ENCODE results near the gene KRT71.
"Not testable (repeated sequence)": the region's sequence is repeated elsewhere in the genome, so short reads cannot be mapped to it uniquely, and the experiment has no call there.

Gene KRT71

DNA sequence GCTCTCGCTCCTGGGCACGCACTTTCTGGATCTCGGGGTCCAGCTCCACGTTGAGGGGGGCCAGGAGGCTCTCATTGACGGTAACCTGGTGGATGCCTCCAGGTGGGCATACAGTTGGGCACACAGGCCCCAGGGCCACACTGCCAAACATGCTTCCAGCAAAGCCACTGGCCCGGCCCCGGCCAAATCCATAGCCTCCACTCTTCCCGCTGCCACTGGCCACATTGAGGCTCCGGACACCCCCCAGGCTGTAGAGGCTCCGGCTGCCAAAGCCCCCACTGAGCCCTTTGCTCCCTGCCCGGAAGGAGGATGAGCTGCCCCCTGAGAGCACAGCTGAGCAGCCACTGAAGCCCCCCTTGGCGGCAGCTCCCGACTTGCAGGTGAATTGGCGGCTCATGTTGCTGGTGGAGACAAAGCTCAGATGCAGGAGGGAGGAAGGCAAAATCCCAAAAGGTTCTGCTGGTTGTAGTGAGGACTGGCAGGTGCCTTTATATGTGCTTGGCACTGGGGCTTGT lies at the start of gene KRT71:
Gene KRT71, minus strand, starts transcription at position 465 of the 515 bp plus-strand sequence. Its CDS starts 68 bp downstream, at position 397.
- no peak for DNase-seq

DNA sequence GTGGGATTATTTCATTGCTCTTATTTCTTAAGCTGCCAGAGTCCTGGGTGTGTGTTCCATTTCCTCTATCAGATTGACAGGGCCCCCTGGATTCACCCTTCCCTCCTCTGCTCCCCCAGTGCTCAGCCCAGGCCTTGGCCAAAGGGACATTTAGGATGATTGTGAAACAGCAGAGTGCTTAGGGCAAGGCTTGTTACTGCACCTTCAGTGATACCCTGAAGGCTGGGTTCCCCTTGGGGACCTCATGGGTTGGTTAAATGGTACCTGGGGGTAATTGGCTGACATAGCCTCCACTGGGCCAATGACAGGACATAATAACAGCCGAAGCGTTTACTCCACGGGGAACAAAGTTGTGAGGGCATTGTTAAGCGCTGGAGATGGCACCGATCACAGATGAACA lies 49.6 kb upstream of the KRT71 start:
- no peak for DNase-seq

GRCh38 chr12:52601671-52602070 lies 48.7 kb upstream of the KRT71 start:
- no peak for DNase-seq

- no peak for DNase-seq
Observed at GRCh38 chr12:52600941-52601481, 48.1 kb upstream of the KRT71 start, which contains the start of gene KRT72. TSS of gene KRT72 (minus strand) at chr12:52601463. CDS start at chr12:52601452, 11 bp downstream.

DNA sequence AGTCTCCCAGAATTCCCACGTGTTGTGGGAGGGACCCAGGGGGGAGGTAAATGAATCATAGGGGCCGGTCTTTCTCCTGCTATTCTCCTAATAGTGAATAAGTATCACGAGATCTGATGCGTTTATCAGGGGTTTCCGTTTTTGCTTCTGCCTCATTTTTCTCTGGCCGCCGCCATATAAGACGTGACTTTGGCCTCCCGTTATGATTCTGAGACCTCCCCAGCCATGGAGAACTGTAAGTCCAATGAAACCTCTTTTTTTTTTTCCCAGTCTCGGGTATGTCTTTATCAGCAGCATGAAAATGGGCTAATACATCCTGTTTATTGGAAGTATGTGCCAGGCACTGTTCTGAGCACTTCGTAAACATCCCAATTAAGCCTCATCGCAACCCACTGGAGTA lies 47.5 kb upstream of the KRT71 start:
- no peak for DNase-seq

- no peak for DNase-seq
Observed at GRCh38 chr12:52600071-52600470, 47.1 kb upstream of the KRT71 start.

DNA sequence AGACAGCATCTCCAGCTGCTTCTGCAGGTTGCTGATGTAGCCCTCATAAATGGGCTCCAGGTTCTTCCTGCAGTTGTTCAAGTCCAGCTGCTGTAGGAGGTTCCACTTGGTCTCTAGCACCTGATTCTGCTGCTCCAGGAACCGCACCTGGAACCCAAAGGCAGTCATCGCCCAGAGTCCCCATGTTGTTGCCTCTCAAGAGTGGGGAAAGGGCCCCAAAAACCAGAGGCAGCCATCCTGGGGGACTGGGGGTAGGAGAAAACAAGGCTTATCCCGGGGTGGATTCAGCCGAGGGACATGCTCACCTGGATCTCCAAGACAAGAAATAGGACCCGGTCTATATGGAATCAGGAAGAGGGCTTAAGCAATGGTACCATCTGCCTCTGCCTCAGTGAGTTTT lies 46.0 kb upstream of the KRT71 start:
- DNase-seq = no peak

DNA sequence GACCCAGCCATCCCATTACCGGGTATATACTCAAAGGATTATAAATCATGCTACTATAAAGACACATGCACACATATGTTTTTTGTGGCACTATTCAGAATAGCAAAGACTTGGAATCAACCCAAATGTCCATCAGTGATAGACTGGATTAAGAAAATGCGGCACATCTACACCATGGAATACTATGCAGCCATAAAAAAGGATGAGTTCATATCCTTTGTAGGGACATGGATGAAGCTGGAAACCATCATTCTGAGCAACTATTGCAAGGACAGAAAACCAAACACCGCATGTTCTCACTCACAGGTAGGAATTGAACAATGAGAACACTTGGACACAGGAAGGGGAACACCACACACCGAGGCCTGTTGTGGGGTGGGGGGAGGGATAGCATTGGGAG lies 41.3 kb upstream of the KRT71 start:
- not testable (repeated sequence) for DNase-seq

DNA sequence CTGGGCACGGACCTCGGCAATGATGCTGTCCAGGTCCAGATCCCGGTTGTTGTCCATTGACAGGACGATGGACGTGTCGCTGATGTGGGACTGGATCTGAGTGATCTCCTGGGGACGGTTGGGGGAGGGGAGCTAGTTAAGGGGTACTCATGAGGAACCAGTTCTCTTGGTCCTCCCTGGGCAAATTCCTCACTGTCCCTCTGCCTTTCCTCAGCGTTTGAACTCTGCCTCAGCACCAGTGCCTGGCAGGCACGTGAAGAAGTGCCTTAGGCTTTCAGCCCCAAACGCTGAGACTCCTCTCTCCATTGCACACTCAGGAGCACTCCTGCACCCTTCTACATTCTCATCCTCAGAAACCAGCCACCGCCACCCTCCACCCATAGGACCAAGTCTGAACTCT lies 38.6 kb upstream of the KRT71 start:
- DNase-seq = no peak

DNA sequence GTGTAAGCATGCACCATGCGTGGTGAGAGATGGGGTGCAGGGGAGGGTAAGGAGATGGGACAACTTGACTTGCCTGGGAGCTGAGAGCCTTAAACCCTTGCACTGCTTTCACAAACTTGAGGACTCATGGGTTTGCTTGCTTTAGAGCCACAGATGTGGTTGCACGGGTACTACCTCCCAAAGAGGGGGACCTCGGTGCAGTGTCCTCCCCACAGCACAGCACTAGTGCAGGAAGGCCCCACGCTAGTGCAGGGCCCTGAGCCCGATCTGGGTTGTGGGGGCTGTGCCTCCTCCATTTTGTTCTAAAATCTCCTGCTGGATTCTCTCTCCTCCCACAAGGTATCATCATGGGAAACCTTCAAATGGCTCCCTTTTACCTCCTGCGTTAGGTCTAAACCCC lies 37.1 kb upstream of the KRT71 start:
- no peak for DNase-seq

- no peak for DNase-seq
Observed at GRCh38 chr12:52587563-52587962, 34.6 kb upstream of the KRT71 start.

DNA sequence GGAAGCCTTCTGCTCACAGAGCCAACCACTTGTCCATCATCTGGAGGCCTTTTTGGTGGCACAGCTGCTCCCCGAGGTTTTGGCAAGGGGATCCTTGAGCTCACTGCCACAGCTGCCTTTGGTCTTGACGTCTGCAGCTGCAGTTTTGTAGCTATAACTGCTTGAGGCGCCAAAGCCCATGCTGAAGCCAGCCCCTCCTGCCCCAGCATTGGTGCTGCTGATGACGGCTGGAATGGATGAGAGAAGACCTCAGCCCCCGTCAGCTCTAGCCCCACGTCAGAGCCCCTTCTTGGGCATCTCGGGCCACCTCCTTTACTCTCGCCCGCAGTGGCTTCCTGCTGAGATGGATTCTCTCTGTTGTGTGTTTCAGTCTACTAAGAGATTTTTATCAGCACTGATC lies 33.0 kb upstream of the KRT71 start:
- no peak for DNase-seq

DNA sequence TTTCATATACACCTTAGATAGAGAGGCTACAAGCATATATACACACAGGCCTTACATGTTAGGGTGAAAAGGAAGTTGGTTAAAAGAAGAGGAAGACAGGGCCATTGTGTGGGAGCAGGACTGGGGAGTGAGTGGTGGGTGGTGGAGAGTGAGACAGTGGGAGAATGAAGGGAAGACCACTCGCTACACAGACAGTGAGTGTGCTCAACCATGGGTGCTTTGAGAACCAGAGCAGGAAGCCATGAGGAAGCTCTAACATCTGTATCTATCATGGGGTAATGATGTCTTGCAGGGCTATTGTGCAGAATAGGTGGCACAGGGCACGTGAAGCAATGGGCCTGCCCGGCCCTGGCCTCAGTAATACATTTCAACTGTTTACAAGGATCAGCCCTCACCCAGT lies 32.1 kb upstream of the KRT71 start:
- DNase-seq = peak; percentile 17

DNA sequence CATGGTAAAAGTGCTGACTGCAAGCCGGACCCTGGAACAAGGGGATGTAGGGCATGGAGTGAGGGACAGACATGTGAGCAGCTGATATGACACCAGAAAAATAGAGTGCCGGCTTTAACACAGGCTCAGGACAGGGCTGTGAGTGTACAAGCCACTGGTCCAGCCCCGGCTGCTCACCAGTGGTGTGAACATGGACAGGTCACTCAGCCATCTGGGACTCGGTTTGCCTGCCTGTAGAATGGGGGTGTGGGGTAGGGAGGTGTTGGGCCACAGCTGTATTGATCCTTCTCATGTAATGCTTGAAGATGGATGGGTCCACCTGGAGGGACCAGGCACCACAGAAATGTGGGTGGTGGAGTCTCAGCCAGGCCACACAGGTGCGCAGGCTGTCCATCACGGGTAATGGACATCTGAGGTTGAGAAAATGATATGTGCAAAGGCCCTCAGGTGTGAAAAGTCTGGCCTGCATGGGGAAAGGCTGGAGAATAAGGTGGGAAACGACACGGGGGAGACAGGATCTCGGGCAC lies 31.3 kb upstream of the KRT71 start:
- no peak for DNase-seq

- DNase-seq = peak; percentile 71
Observed at GRCh38 chr12:52582971-52583456, 30.1 kb upstream of the KRT71 start.

DNA sequence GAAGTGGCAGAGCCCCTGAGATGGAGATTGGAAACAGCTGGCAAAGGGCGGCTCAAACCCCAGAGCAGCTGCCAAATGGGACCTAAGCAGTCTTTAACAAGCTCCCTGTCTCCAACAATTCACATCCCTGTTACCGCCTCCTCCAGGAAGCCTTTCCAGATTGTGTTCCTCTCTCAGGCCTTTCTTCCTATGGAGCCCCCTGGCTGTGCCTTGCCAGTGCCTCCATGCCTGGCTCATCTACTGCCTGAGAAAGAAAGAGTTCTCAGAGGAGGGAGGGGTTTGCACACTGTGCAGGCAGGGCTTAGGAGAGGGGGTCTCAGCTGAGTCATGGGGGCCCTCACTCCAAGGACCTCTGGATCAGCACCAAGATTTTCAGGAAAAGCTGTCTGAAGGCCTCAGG lies 29.5 kb upstream of the KRT71 start:
- DNase-seq = no peak

DNA sequence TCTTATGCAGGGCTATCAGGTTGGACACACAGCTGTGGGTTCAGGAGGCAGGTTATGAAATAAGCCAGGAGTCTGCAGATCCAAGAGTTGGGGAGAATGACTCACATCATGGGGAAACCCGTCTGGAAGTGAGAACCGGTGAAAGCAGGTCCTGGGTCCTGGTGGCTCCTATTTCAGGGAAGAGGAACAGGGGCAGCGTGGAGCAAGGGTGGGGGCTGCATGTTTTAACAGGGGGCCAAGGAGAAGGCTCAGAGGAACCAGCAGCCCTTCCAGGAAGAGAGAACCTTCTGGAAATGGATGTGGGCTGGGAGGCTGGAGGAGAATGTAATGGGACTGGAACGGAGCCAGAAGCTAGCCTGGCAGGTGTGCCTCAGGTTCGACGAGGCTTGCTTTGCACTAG lies 28.5 kb upstream of the KRT71 start:
- peak; percentile 15 for DNase-seq

DNA sequence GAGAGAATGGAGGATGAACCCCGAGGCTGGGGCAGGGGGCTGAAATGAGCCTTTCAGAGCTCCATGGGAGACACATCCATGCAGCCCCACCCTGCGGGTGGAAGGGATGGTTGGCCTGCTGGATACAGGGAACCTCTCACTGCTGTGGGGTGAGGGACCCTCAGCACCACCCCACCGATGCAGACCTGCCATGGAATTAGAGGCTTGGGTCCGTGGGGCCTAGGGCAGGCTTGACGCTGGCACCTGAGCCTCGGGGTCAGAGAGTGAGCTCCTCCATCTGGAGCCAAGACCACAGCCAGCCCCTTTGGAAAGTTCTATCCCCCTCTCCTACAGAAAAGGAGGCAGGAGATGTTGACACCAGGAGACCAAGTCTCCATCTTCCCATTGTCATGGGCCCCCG lies 28.1 kb upstream of the KRT71 start:
- no peak for DNase-seq

DNA sequence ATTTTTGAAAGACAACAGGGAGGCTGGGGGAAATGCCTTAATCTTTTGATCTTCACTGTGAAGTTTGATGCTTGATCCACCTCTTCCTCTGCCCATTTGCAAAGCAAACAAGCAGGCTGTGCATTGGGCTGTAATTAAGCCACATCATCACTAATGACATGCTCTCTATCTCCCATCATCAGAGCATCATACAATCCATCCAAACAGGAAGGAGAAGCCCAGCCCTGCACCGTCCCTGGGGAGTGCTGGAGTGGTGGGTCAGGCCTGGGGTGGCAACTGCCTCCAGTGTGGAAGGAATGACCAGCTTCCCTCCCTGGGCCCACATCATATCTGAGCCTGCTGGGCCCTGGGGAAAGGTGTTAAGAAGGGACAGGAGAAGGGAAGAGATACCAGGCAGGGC lies 27.6 kb upstream of the KRT71 start:
- DNase-seq = no peak

GRCh38 chr12:52579468-52580465 lies 26.8 kb upstream of the KRT71 start:
- DNase-seq = no peak

- no peak for DNase-seq
Observed at GRCh38 chr12:52578469-52578868, 25.5 kb upstream of the KRT71 start.

GRCh38 chr12:52577316-52577715 lies 24.4 kb upstream of the KRT71 start:
- DNase-seq = no peak

DNA sequence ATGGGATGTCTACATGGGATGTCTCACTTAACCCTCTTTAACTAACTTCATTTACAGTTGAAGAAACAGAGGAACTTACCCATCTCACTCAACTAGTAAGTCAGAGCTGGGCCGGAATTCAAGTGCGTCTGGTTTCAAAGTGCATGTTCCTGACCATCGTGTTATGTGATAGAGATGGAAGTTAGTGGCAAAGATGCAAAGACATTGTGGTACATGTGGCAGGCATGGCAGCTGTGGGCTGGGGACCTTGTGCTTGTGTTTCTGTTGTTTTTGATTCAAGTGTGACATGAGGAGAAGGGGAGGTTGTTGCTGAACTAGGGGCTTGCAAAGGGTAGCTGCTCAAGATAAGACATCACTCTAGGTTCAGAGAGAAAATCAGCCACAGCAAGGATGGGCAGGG lies 23.0 kb upstream of the KRT71 start:
- DNase-seq = no peak

GRCh38 chr12:52575256-52575655 lies 22.3 kb upstream of the KRT71 start:
- no peak for DNase-seq
